IMR-90 (cell line): ENCODE results near the gene MPND. TPM values are rescaled to one million over a fixed set of nuclear protein-coding genes. Genes with fewer than 3 reads are reported as not detected.
A peak's percentile ranks its signal among the peaks of the same experiment; 100 is the strongest.

Source experiments
- ATAC-seq: fragments of 200-7000 bp; cut with Tn5 transposase; 2 replicates; pipeline ENCODE4 v1.9.1; 2020; ENCODE audit warnings: low read depth, mild to moderate bottlenecking, moderate library complexity
- BruUV-seq: library from RNA; stranded (reverse); fragments of 400-500 nt; replicated peaks from 2 replicates; lab custom pipeline; 2021; lab: Mats Ljungman, UMichigan
- CTCF ChIA-PET: fragments of 300-600 bp; formaldehyde crosslinking; extraction: SDS; loops from one replicate; lab custom pipeline; 2021; ENCODE audit warnings: antibody characterized with exemption; lab: Yijun Ruan, JAX
- POLR2A ChIA-PET: fragments of 300-600 bp; sonication (Branson Sonifier 250); formaldehyde crosslinking; loops from one replicate; lab custom pipeline; 2022; ENCODE audit warnings: antibody characterized with exemption; ENCODE audit not compliant: unreplicated experiment; lab: Charles Lee
- DNase-seq: peaks from one replicate; pipeline ENCODE4 v3.0.0; 2013
- H2AFZ ChIP-seq: replicated peaks from 2 replicates; pipeline ENCODE3; 2013; ENCODE audit warnings: low read length, mild to moderate bottlenecking; ENCODE audit not compliant: poor library complexity
- H2AK5ac ChIP-seq: 2 replicates; pipeline ENCODE4 v1.6.1; 2013; ENCODE audit warnings: low read depth, low read length, inconsistent platforms
- H2AK9ac ChIP-seq: replicated peaks from 2 replicates; pipeline ENCODE3; 2013; ENCODE audit warnings: mild to moderate bottlenecking, low read depth, low read length, moderate library complexity; ENCODE audit not compliant: poor library complexity
- H2BK120ac ChIP-seq: 2 replicates; pipeline ENCODE4 v1.6.1; 2013; ENCODE audit warnings: low read depth, low read length, inconsistent platforms
- H2BK15ac ChIP-seq: 3 replicates; pipeline ENCODE4 v1.6.1; 2013; ENCODE audit warnings: low read depth, low read length, inconsistent platforms
- H2BK20ac ChIP-seq: 2 replicates; pipeline ENCODE4 v1.6.1; 2013; ENCODE audit warnings: low read depth, mild to moderate bottlenecking, inconsistent platforms, low read length, moderate library complexity
- H2BK5ac ChIP-seq: 2 replicates; pipeline ENCODE4 v1.6.1; 2013; ENCODE audit warnings: mild to moderate bottlenecking, low read depth, low read length, inconsistent platforms; ENCODE audit not compliant: poor library complexity, severe bottlenecking
- H3K14ac ChIP-seq: replicated peaks from 2 replicates; pipeline ENCODE4 v1.6.1; 2013; ENCODE audit warnings: low read depth, low read length, inconsistent platforms
- H3K18ac ChIP-seq: 2 replicates; pipeline ENCODE4 v1.6.1; 2013; ENCODE audit warnings: low read depth, low read length, control low read depth
- H3K23ac ChIP-seq: 2 replicates; pipeline ENCODE4 v1.6.1; 2013; ENCODE audit warnings: low read depth, low read length, inconsistent platforms
- H3K27ac ChIP-seq: 2 replicates; pipeline ENCODE4 v1.5.1; 2013; ENCODE audit warnings: mild to moderate bottlenecking, control low read depth, low read length; ENCODE audit not compliant: insufficient read depth
- H3K27me3 ChIP-seq: 2 replicates; pipeline ENCODE4 v1.6.1; 2013; ENCODE audit warnings: low read length; ENCODE audit not compliant: control insufficient read depth, insufficient read depth
- H3K36me3 ChIP-seq: 2 replicates; pipeline ENCODE4 v1.6.1; 2013; ENCODE audit warnings: low read length, mixed read lengths; ENCODE audit not compliant: control insufficient read depth, insufficient read depth
- H3K4ac ChIP-seq: 2 replicates; pipeline ENCODE4 v1.6.1; 2013; ENCODE audit warnings: low read depth, low read length, inconsistent platforms
- H3K4me1 ChIP-seq: 2 replicates; pipeline ENCODE4 v1.6.1; 2013; ENCODE audit warnings: low read length, mixed read lengths; ENCODE audit not compliant: control insufficient read depth, insufficient read depth
- H3K4me2 ChIP-seq: 2 replicates; pipeline ENCODE4 v1.6.1; 2013; ENCODE audit warnings: low read depth, mild to moderate bottlenecking, control low read depth, low read length, moderate library complexity
- H3K4me3 ChIP-seq: 2 replicates; pipeline ENCODE4 v1.5.1; 2013; ENCODE audit warnings: low read depth, mild to moderate bottlenecking, control low read depth, low read length, moderate library complexity; ENCODE audit not compliant: insufficient read depth
- H3K56ac ChIP-seq: 2 replicates; pipeline ENCODE4 v1.6.1; 2013; ENCODE audit warnings: low read length, inconsistent platforms; ENCODE audit not compliant: insufficient read depth; ENCODE audit errors: extremely low read depth
- H3K79me1 ChIP-seq, 2 experiments: 2 replicates each; pipeline ENCODE4 v1.6.1; 2013; ENCODE audit warnings: low read length in 2 of 2, inconsistent platforms in 1 of 2, low read depth in 1 of 2
- H3K9ac ChIP-seq: 2 replicates; pipeline ENCODE4 v1.6.1; 2013; ENCODE audit warnings: low read depth, low read length, control low read depth
- H3K9me1 ChIP-seq: 2 replicates; pipeline ENCODE4 v1.6.1; 2013; ENCODE audit warnings: low read length, inconsistent platforms; ENCODE audit not compliant: insufficient read depth
- H3K9me3 ChIP-seq: 2 replicates; pipeline ENCODE4 v1.6.1; 2013; ENCODE audit warnings: low read length; ENCODE audit not compliant: control insufficient read depth, insufficient read depth
- H4K20me1 ChIP-seq: 2 replicates; pipeline ENCODE4 v1.6.1; 2013; ENCODE audit warnings: low read length, inconsistent platforms; ENCODE audit not compliant: insufficient read depth
- H4K5ac ChIP-seq: 2 replicates; pipeline ENCODE4 v1.6.1; 2013; ENCODE audit warnings: mild to moderate bottlenecking, low read depth, low read length, control low read depth
- H4K8ac ChIP-seq, 2 experiments: 2 replicates each; pipeline ENCODE4 v1.6.1; 2013; ENCODE audit warnings: low read depth in 2 of 2, low read length in 2 of 2, control low read depth in 1 of 2, inconsistent platforms in 1 of 2
- H4K91ac ChIP-seq: 2 replicates; pipeline ENCODE4 v1.6.1; 2013; ENCODE audit warnings: low read depth, low read length, inconsistent platforms; ENCODE audit not compliant: insufficient read depth
- CEBPB ChIP-seq: IDR thresholded peaks from 2 replicates; pipeline ENCODE4 v1.6.1; 2012; ENCODE audit warnings: low read depth, low read length, improper control_type of control experiment
- CHD1 ChIP-seq: IDR thresholded peaks from 2 replicates; pipeline ENCODE4 v1.6.1; 2012; ENCODE audit warnings: low read depth, low read length, improper control_type of control experiment
- POLR2A ChIP-seq: IDR thresholded peaks from 2 replicates; pipeline ENCODE4 v1.6.1; 2012; ENCODE audit warnings: mild to moderate bottlenecking, low read depth, low read length
- RFX5 ChIP-seq: IDR thresholded peaks from 2 replicates; pipeline ENCODE4 v1.8.0; 2012; ENCODE audit warnings: low read depth, mild to moderate bottlenecking, low read length, moderate library complexity
- WGBS, 2 experiments: methylation state at CpG; one replicate each; pipeline versions ENCODE4 v1.1.5 to v1.1.7; 2013; ENCODE audit warnings: missing lambda C conversion rate in 2 of 2; ENCODE audit not compliant: insufficient read length in 1 of 2; ENCODE audit errors: extremely low coverage in 2 of 2; 5-methylcytosine and 5-hydroxymethylcytosine counted together
- dilution Hi-C: fragments of 300-500 bp; cut with HindIII; formaldehyde crosslinking; loops from one replicate; pipeline ENCODE4 v1.14.3; 2018; ENCODE audit warnings: low sequenced_read_pairs; ENCODE audit not compliant: unreplicated experiment
- in situ Hi-C: fragments of 300-500 bp; cut with MboI; formaldehyde crosslinking; loops from 3 replicates; pipeline ENCODE4 v1.14.3; 2019; ENCODE audit warnings: low sequenced_read_pairs, inconsistent platforms, mixed read lengths
- intact Hi-C: fragments of 100-400 bp; cut with micrococcal nuclease; formaldehyde crosslinking; loops from 2 replicates; pipeline ENCODE4 v1.10.0; 2022
- polyA plus RNA-seq, 3 experiments: library from polyadenylated mRNA; depleted of rRNA; stranded (reverse); fragments of >200 nt; gene quantifications; 2 replicates each; pipeline ENCODE4 v1.2.3, GENCODE V29; 2012; ENCODE audit warnings: low replicate concordance in 1 of 3
- total RNA-seq: library from RNA; depleted of rRNA; stranded (reverse); fragments of >200 nt; gene quantifications from 2 replicates; pipeline ENCODE4 v1.2.3, GENCODE V29; 2012

The MPND gene
- total and polyA plus RNA-seq, 2 of the 4 experiments (the other 2 are of a cell fraction): 2.3 to 8.1 TPM

- H3K36me3 ChIP-seq: peaks cover 5% of the 10 kb centered on the region
- peaks cover 13 to 98% of the 10 kb centered on the region in 2 experiments; a peak in 3 of 4 replicates for H3K79me1 ChIP-seq
- ChIA-PET POLR2A (no interaction called here), CTCF (no interaction called here)
- no peak overlapping the region for H2AFZ ChIP-seq
- H3K9me1 ChIP-seq: peaks cover 42% of the 10 kb centered on the region
- H4K20me1 ChIP-seq: peaks cover 68% of the 10 kb centered on the region
- no peaks in the 10 kb centered on the region for H3K9me3 ChIP-seq
- H2AK5ac ChIP-seq: peak overlapping the region; percentile 73; the same call in 1 of the 2 replicates
- no peak overlapping the region for H2BK15ac ChIP-seq
- peak overlapping the region; percentile 20; the same call in 1 of the 2 replicates for H4K91ac ChIP-seq
- no TSS peak for BruUV-seq
- no peak overlapping the region for H3K4me3 ChIP-seq
- peak overlapping the region; percentile 74; the same call in 1 of the 2 replicates for H3K14ac ChIP-seq
- H3K56ac ChIP-seq: no peak overlapping the region; the same call in 1 of the 2 replicates
- TF ChIP-seq CEBPB: no peak
- TF ChIP-seq CHD1: no peak
- TF ChIP-seq POLR2A: no peak
- TF ChIP-seq RFX5: no peak
- DNase-seq (no peak), ATAC-seq (no peak)
- peak overlapping the region; percentile 91; the same call in 1 of the 2 replicates for H2BK120ac ChIP-seq
- H4K8ac ChIP-seq: peak overlapping the region; percentile 82 to 95; a peak in 2 of 4 replicates
- H3K9ac ChIP-seq: peak overlapping the region; percentile 64
- peak overlapping the region; percentile 77 for H3K23ac ChIP-seq
- no peak overlapping the region for H4K5ac ChIP-seq
- in situ Hi-C loops: no loop called here
- H2BK5ac ChIP-seq: peak overlapping the region; percentile 94
- dilution Hi-C loops: no loop called here
- peak overlapping the region; percentile 92 for H2AK9ac ChIP-seq
- no peak overlapping the region for H2BK20ac ChIP-seq
- no peak overlapping the region for H3K18ac ChIP-seq
- no peaks in the 10 kb centered on the region for H3K27me3 ChIP-seq
- H3K27ac ChIP-seq: peak overlapping the region; percentile 90
- peaks cover 63% of the 10 kb centered on the region for H3K4me1 ChIP-seq
- WGBS, 2 experiments: no CpG with 5 or more reads among the region's 8 CpGs
- intact Hi-C loops: no loop called here
- peak overlapping the region; percentile 97 for H3K4ac ChIP-seq
- H3K4me2 ChIP-seq: no peak overlapping the region
These were observed 29.6 kb downstream of the MPND start for GRCh38 chr19:4373013-4373367.
